22Rv1 (cell line): ENCODE results near the gene PHLDB2.

Experiments
- CTCF ChIP-seq: fragments of 450-650 bp; IDR thresholded peaks from 2 replicates; pipeline ENCODE4 v1.5.1; 2017; ENCODE audit warnings: mild to moderate bottlenecking
- ZFX ChIP-seq: fragments of 450-650 bp; IDR thresholded peaks from 2 replicates; pipeline ENCODE4 v1.6.1; 2017; ENCODE audit warnings: antibody characterized with exemption, borderline replicate concordance

GRCh38 chr3:111863942-111864694, 5.1 kb downstream of the PHLDB2 start:
- TF ChIP-seq CTCF (no peak), ZFX (no peak)
